Gastrocnemius medialis (tissue), 4 donors: ENCODE results near the gene NTM. TPM values are rescaled to one million over a fixed set of nuclear protein-coding genes. Genes with fewer than 3 reads are reported as not detected.

Experiments used
- ATAC-seq, 2 donors: fragments of 150-250 bp; one replicate each; pipeline ENCODE4 v1.9.1; 2016
- DNase-seq, 2 donors: peaks; one replicate each; pipeline ENCODE4 v3.0.0-alpha.2; 2019
- H3K27ac ChIP-seq, 4 donors: fragments of 200-600 bp; sonication (generic); 1 replicate in 1 of 4; 2 replicates in 3 of 4; pipeline ENCODE4 v1.5.1; 2016 to 2018; ENCODE audit warnings: mild to moderate bottlenecking in 2 of 4, moderate library complexity in 1 of 4
- H3K27me3 ChIP-seq, 3 donors: fragments of 200-600 bp; sonication (generic) in 2 of 3; 1 replicate in 1 of 3; 2 replicates in 2 of 3; pipeline versions ENCODE4 v1.5.1 to v1.6.0; 2016 to 2019; ENCODE audit warnings: mild to moderate bottlenecking in 1 of 3, moderate library complexity in 1 of 3
- H3K36me3 ChIP-seq, 2 donors: fragments of 200-600 bp; sonication (generic) in 1 of 2; one replicate each; pipeline ENCODE4 v1.5.1; 2017 to 2018
- H3K4me1 ChIP-seq, 2 donors: fragments of 200-600 bp; sonication (generic) in 1 of 2; one replicate each; pipeline ENCODE4 v1.5.1; 2016 to 2017; ENCODE audit warnings: mild to moderate bottlenecking in 2 of 2
- H3K4me3 ChIP-seq, 4 donors: fragments of 200-600 bp; sonication (generic) in 3 of 4; 1 replicate in 1 of 4; 2 replicates in 3 of 4; pipeline ENCODE4 v1.5.1; 2016 to 2019; ENCODE audit warnings: mild to moderate bottlenecking in 2 of 4
- H3K9me3 ChIP-seq, 3 donors: fragments of 200-600 bp; sonication (generic) in 2 of 3; 1 replicate in 1 of 3; 2 replicates in 2 of 3; pipeline ENCODE4 v1.5.1; 2016 to 2019
- POLR2A ChIP-seq, 2 donors: fragments of 450-650 bp; IDR thresholded peaks; one replicate each; pipeline ENCODE4 v1.6.1; 2017; ENCODE audit warnings: antibody characterized with exemption in 2 of 2, mild to moderate bottlenecking in 2 of 2, moderate library complexity in 2 of 2
- in situ Hi-C, 4 donors: fragments of 200-750 bp; cut with MboI; loops; one replicate each; pipeline versions ENCODE4 v1.15.0 to v1.8.0; 2017; ENCODE audit warnings: low sequenced_read_pairs in 4 of 4
- intact Hi-C: fragments of 100-400 bp; cut with DNase I; formaldehyde crosslinking; loops from one replicate; pipeline ENCODE4 v1.15.1; 2023; ENCODE audit warnings: low total_unique reads
- total RNA-seq, 4 donors: library from RNA; depleted of rRNA; stranded (reverse); fragments of >200 nt; gene quantifications; one replicate each; pipeline versions ENCODE4 v1.1.0 to v1.2.3, GENCODE V29; 2016
- TF ChIP-seq, protein P1 (sequence below), 5 experiments: fragments of 450-650 bp in 3 of 5; fragments of 200-600 bp in 2 of 5; sonication (generic) in 2 of 5; IDR thresholded peaks in 4 of 5; conservative IDR thresholded peaks in 1 of 5; 1 replicate in 4 of 5; 2 replicates in 1 of 5; pipeline ENCODE4 v1.5.1; 2016 to 2019; ENCODE audit warnings: antibody characterized with exemption in 5 of 5, mild to moderate bottlenecking in 3 of 5, moderate library complexity in 3 of 5

The NTM gene
- total RNA-seq, 4 donors from 2014 or later = 0.69 TPM; not detected in 3

DNA sequence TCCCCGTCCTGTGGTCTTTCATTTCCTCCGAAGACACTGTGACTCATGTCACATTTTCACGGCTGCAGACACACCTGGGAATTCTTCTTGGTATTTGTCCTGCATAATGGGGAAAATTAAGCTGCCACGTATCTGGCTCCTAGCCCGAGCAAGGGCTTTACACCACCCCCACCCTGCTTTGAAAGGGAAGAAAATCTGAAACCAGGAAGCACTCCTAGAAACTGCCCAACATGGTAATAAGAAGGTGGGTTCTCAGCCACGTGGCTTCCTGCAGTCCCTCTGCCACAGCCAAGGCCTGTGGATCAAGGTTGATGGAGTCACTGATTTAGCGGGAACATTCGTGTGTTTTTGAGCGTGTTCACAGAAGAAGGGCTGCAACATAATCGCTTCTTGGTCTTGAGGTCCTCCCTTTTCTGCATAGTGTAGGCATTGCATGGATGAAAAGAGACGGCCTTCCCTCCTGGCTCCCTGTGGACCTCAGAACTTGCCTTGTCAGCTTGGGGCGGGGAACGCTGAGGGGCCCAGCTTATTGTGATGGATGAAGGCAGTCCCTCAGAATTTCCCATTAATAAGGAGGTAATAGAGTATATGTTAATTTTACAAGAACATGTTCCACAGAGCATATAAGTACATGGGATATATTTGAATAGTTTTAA is 292.0 kb downstream of the NTM start:
- TF ChIP-seq POLR2A (IDR thresholded peaks at IDR 0.05) = no peak
- TF ChIP-seq, protein P1, sequence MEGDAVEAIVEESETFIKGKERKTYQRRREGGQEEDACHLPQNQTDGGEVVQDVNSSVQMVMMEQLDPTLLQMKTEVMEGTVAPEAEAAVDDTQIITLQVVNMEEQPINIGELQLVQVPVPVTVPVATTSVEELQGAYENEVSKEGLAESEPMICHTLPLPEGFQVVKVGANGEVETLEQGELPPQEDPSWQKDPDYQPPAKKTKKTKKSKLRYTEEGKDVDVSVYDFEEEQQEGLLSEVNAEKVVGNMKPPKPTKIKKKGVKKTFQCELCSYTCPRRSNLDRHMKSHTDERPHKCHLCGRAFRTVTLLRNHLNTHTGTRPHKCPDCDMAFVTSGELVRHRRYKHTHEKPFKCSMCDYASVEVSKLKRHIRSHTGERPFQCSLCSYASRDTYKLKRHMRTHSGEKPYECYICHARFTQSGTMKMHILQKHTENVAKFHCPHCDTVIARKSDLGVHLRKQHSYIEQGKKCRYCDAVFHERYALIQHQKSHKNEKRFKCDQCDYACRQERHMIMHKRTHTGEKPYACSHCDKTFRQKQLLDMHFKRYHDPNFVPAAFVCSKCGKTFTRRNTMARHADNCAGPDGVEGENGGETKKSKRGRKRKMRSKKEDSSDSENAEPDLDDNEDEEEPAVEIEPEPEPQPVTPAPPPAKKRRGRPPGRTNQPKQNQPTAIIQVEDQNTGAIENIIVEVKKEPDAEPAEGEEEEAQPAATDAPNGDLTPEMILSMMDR (IDR thresholded peaks at IDR 0.05 in 4 of 5, conservative IDR thresholded peaks at IDR 0.05 in 1 of 5) = no peak

GRCh38 chr11:131662993-131663392 is 292.6 kb downstream of the NTM start:
- H3K4me1 ChIP-seq = no peaks in the 10 kb centered on the region
- intact Hi-C loops (no loop called here), in situ Hi-C loops (loop anchor here in 2 of 4 donors (25.0 kb wide), 1 partner anchor 601 kb away; no protein-coding TSS in a partner anchor)
- TF ChIP-seq POLR2A (IDR thresholded peaks at IDR 0.05) = no peak
- TF ChIP-seq, protein P1 (IDR thresholded peaks at IDR 0.05 in 4 of 5, conservative IDR thresholded peaks at IDR 0.05 in 1 of 5) = no peak
- no peaks in the 10 kb centered on the region for H3K27me3 ChIP-seq
- H3K36me3 ChIP-seq = no peaks in the 10 kb centered on the region
- DNase-seq = no peak
- H3K27ac ChIP-seq = no peak overlapping the region
- no peak overlapping the region for H3K4me3 ChIP-seq
- no peak for ATAC-seq
- no peaks in the 10 kb centered on the region for H3K9me3 ChIP-seq

More for the DNA sequence above, 292.0 kb downstream of the NTM start:
- H3K4me1 ChIP-seq = no peaks in the 10 kb centered on the region
- H3K4me3 ChIP-seq = no peak overlapping the region
- in situ Hi-C loops = loop anchor here in 2 of 4 donors (25.0 kb wide), 1 partner anchor 600 kb away; no protein-coding TSS in a partner anchor
- no peak for DNase-seq
- H3K36me3 ChIP-seq = no peaks in the 10 kb centered on the region
- H3K27me3 ChIP-seq = no peaks in the 10 kb centered on the region
- H3K9me3 ChIP-seq = no peaks in the 10 kb centered on the region
- intact Hi-C loops = no loop called here
- no peak overlapping the region for H3K27ac ChIP-seq
- no peak for ATAC-seq

DNA sequence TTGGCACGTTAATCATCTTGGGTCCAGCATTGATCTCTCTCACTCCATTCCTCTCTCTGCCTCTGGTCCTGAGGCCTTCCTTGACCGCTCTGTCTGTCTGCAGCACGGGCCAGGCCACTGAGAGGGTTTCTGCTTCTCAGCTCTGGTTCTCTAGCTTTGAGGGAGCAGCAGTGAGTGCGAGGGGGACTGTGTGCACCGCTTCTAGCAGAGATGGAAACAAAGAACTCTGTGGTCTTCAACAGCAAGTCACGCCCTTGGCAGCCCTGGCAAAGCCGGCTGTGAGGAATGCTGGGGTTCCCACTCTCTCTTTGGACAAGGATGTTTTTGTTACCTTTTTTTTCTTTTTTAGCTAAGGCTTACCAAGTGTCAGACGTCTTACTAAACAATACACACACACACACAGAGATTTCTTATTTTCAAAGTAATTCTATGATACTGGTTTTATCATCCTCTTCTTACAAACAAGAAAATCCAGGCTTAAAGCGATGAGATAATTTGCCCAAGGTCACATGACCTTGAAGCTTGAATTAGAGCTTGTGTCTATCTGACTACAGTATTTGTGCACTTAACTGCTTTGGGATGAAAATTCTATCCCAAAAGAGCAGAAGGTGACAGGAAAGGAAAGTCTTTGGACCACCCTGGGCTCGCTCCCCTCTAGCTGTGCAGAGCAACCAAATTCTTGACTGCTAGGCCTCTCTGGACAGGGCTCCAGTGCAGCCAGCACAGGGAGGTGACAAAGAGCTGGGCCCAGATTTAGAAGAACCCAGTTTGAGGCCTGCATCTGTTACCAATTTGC is 293.2 kb downstream of the NTM start:
- no peak for TF ChIP-seq POLR2A (IDR thresholded peaks at IDR 0.05)
- no peaks in the 10 kb centered on the region for H3K4me1 ChIP-seq
- ATAC-seq (no peak), DNase-seq (no peak)
- H3K36me3 ChIP-seq = no peaks in the 10 kb centered on the region
- intact Hi-C loops = no loop called here
- H3K27ac ChIP-seq = no peak overlapping the region
- in situ Hi-C loops = loop anchor here in 2 of 4 donors (25.0 kb wide), 1 partner anchor 601 kb away; no protein-coding TSS in a partner anchor
- no peak overlapping the region for H3K4me3 ChIP-seq
- H3K9me3 ChIP-seq = no peaks in the 10 kb centered on the region
- H3K27me3 ChIP-seq = no peaks in the 10 kb centered on the region

DNA sequence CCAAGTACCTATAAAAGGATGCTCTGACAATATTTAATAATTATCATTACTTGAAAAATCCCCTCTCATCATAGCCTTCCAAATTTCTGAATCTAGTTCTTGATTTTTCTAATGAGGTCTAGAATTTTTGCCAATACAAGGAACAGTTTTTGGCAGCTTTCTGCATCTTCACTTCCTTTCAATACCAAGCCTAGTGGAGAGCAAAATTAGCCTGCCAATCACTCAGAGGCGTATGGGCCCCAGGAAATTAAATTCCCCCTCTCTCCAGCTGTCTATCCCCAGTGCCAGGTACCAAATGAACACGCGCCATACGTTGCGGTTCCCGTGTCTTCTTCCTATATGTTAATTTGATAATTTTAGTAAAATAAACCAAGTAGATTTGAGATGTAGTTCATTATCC is 293.9 kb downstream of the NTM start:
- intact Hi-C loops = no loop called here

More for the DNA sequence above, 293.9 kb downstream of the NTM start:
- no peak for DNase-seq
- in situ Hi-C loops = loop anchor here in 2 of 4 donors (25.0 kb wide), 1 partner anchor 602 kb away; no protein-coding TSS in a partner anchor
- Histone ChIP-seq H3K9me3 (no peaks in the 10 kb centered on the region), H3K27me3 (no peaks in the 10 kb centered on the region), H3K36me3 (no peaks in the 10 kb centered on the region), H3K4me3 (no peak overlapping the region), H3K27ac (no peak overlapping the region), H3K4me1 (no peaks in the 10 kb centered on the region)
- ATAC-seq = no peak
- TF ChIP-seq, protein P1 (IDR thresholded peaks at IDR 0.05 in 4 of 5, conservative IDR thresholded peaks at IDR 0.05 in 1 of 5) = no peak
- TF ChIP-seq POLR2A (IDR thresholded peaks at IDR 0.05) = no peak
